GM04503 (cell line): ENCODE data around the gene DCDC2C.
"Not testable (repeated sequence)": the region's sequence is repeated elsewhere in the genome, so short reads cannot be mapped to it uniquely, and the experiment has no call there.

Source experiments
- DNase-seq: peaks from one replicate; pipeline ENCODE4 v3.0.0-alpha.2; 2012; ENCODE audit warnings: low read depth

DCDC2C gene

DNA sequence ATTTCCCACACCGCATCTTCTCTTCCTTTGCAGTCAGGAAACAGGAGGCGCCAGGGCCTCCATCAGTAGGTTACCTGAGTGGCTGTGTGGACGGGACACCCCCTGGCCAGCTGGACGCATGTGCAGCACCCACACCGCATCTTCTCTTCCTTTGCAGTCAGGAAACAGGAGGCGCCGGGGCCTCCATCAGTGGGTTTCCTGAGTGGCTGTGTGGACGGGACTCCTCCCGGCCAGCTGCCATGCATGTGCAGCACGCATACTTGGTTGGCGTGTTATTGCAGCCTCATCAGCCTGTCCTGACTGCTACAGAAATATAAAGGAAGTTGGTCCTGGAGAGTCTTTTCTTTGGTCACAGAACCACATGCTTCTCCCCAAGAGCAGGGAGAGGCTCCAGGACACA is 74.6 kb downstream of the DCDC2C start:
- no peak for DNase-seq

DNA sequence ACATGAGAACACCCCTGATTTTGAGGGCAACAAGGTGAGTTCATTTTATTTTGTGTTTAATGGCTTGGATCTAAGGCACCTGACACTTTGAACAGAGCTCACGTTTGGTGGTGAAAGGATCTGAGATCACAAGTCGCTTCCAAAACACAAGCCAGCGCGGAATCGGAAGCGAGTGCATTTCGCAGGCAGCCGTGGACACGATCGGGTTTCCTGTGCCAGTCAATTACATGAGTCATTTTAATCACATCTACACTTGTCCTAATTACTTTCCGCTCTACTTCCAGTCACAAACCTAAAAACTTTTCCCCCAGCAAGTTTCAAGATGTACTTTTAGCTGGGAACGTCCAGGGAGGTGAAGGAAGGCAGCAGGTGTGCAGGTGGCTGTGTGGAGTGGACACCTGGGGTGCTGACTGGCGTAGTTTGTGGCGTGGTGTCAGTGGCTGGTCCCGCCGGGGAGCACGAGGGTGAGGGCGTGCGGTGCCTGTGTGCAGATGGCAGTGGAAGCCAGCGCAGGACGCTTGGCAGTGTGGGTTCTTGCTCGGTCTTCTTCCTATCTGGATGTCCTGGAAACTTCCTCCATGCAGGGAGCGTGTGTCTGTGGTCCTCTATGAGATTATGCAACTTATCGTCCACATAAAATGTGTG is 75.6 kb downstream of the DCDC2C start:
- no peak for DNase-seq

DNA sequence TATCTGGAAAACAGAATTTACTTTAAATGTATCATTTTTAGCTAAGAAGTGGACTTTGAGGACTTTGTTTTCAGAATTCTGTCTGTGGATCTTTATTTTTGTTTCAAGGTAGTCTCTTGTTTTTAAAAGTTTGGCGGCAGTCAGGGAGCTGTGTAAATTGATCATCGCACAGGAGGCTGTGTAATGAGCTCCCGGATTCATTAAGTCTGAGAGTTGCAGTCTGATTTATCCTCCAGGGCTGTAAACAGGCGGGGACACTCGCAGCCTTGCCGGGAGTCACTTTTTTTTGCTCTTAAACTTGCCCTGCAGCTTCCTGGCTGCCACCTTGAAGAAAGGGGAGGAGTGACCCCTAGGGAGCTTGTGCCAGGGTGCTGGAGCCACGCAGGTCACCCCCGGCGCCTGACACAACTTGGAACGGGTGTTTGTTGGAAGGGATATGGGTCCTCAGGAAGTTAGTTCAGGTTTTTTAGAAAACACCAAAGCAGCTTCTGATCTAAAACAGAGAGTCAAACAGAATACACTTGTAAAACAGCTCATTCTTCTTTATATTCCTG is 76.2 kb downstream of the DCDC2C start:
- DNase-seq, result no peak

DNA sequence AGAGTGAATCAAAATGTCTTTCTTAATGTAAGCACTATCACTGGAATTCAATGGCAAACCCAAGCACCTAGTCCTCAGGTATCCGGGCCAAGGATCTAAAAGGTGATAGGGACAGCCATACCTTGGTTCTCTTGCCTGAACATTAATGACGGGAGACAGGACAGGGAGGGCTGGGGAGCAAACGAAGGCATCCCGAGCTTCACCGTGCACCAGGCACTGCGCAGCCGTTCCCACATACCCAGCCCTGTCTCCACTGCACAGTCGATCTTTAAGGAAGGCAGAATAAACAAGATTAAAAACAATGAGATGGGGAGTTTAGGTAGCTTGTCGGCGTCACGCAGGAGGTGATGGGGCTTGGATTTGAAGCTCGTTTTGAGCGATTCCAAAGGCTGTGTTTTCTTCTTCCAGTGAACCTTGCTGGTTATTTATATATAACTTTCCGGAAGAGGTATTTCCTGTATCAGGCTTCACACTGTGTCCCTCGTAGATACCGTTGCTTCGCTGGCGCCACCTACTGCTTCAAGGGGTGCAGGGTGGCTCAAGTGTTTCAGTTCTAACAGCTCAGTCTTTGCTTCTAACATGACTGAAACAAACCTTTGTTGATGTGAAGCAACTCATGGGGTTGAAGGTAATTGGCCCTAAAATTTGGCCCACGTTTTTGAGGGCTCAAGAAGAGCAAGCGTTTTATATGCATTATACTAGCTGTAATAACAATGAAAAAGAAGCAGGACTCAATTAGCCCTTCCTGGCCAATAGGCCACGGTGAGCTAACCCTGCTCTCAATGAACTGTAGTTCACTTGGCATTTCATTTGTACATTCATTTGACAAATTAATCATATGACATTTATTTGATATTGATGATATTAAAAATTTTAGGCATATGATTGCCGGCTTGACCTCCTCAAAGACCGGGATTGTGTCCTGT is 77.4 kb downstream of the DCDC2C start:
- DNase-seq, result no peak

DNA sequence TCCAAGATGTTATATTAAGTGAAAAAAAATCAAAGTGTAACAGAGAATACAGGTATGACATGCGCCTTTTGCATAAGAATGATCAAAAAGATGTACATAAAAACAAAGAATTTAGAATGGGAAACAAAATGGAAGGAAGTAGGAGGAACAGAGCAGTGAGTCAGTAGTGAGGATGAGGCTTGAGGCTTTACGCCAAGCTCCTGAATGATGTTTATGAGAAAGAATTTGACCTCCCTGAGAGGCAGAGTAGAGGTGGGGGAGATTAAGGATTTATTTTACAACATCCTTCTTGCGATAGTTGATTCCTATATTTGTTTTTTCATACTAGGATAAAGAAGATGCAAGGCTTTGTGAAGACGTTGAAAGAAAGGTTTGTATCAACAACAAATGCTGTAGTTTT is 81.4 kb downstream of the DCDC2C start:
- DNase-seq, result no peak

DNA sequence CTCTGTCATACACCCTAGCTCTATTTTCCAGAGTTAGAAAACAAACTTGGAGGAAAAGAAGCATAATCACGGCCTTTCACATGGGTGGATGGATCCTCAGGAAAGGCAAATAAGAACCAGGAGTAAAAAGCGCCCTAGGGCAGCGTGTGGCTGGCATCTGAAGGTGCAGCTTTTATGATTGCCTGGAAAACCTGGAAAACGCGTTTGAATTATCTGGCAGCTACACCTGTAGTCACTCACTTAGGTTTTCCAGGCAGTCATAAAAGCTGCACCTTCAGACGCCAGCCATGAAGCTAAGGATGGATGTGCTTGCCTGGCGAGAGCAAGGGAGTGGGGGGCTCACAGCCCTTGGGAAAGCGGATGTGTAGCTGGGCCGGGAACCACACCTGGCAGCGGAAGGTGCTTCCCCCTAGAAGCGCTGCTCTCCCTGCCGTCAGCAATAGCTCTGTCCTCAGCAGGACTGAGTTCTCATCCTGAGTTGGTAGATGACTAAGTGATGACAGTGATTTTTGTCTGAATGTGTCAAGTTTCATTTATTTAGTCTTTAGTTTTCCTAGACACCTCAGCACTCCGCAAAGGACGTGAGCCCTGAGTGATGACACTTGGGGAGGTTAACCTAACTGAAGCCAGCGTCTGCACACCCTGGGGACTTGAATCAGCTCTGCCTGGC is 82.0 kb downstream of the DCDC2C start:
- DNase-seq, result no peak

DNA sequence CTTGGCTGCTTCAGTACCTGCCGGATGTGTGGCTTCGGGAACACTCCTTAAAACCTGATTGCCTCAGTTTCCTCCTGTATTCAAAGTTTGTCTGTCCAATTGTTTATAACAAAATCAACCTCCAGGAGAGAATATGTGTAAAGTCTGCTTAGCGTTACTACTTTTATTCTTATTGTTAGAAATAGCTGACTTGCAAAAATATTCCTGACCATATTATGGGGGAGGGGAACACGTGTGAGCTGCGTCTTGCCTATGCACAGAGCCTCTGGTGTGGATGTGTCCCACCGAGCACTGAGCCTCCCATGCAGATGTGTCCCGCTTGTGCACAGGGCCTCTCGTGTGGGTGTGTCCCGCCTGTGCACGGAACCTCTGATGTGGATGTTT is 82.5 kb downstream of the DCDC2C start:
- no peak for DNase-seq

DNA sequence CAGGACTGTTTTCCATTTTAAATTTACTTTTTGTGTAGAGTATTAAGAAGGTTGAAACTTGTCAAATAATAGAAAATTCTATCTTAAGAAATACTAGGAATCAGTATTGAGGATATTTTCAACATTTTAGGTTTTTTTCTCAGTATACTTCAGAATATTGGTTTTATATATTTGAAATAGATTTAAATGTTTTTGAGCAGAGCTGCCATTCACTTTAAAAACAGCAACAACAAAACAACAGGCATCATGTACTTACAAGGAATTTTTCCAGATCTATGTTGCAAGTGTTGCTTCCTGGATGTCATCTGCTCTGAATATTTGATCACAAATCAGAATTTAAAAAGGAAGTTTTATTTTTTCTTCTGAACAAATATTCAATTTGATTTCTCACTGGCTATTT is 84.4 kb downstream of the DCDC2C start:
- no peak for DNase-seq

DNA sequence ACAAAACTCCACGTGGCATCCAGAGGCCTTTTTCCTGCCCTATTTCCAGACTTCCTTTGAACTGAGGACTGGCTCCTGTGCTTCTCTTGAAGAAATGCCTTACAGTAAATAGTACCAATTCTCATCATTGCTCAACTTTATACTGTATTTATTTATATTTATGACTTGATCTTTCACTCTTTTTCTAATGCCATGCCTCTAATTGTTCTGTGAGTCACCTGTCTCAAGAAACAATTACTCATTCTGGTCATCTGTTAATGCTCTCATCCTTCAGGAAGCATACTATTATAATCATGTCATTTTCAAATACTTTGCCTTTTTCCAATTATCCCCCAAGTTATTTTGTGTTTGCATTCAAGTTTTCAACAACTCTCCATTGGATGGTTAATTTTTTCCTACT is 85.9 kb downstream of the DCDC2C start:
- no peak for DNase-seq

DNA sequence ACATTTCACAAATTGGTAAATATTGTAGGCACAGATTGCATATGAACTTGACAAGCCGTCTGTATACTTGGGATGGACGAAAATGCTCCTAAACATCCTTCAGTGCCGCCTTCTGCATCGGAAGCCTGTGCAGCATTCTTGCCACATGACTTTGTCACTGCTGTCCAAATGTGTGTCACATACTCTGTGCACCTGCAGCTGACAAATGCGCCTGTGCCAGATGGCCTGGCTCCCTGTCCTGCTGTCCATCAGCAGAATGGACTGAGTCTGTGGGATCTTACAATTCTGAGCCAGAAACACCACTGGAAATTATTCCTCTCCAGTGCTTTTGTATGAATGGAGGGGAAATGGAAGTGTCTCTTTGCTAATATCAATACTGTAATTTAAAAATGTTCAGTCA is 89.9 kb downstream of the DCDC2C start:
- no peak for DNase-seq

DNA sequence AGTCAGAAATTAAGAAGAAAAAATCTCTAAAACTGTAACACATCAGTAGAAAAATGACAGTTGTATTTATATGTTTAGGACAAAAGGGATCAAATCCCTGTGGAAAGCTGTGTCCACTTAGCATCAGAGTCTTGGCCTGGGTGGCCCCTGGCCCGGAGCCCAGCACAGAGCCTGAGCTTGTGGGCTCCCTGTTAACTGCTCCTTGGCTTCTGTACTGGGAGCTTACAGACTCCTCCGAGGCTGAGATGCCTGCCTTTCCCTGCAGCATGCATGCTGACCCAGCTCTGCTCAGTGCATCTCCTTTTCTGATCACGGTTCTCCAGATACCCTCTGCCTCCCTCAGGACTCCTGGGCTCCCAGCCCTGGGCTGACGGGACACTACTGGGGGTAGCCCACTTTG is 98.1 kb downstream of the DCDC2C start:
- no peak for DNase-seq

DNA sequence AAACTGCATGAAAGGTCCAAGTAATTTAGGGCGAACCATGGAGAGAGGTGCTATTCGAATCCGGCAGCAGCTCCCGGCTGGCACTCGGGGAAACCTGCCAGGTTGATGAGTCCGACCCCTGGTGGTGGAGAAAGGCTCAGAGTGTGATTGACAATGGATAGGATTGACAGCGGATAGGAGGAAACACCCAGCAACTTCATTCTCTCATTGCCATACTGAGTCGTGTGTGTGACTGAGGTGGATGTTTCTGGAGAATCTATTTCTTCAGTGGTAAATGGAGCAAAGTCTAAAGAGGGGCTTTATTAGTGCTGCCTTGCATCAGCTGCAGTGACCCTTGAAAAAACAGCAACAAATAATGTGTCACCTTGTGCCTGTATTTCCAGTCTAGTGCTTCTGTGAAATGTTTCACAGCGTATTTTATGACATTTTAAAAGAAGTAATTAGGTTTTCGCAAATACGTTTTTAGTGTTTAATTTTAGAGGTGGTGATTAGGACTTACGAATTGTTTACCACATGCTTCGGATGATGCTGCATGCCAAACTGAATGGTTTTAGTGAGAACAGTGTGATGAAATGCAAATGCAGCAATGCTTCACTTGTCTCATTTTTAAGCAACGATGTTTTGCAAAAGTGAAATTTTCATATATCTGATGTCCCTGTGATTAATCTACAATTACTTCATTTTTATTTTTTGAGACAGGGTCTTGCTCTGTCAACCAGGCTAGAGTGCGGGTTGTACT is 102.0 kb downstream of the DCDC2C start:
- no peak for DNase-seq

DNA sequence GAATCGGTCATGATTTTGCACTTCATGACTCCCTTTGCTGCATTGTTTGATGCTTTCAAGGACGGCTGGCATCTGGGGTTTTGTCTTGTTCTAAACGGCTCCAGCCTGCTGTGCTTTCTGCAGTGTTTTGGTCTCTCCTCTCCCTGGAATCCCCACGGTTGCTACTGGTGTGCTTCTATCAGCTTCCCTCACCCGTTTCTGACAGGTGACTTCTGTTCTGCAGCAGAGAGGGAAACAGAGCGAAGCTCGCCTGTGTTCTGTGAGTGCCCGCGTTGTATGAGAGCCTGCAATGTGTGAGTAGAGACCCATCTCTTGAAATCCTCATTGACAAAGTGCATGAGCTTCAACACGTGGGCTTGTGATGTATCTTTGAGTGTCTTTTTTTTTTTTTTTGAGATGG is 102.8 kb downstream of the DCDC2C start:
- no peak for DNase-seq

DNA sequence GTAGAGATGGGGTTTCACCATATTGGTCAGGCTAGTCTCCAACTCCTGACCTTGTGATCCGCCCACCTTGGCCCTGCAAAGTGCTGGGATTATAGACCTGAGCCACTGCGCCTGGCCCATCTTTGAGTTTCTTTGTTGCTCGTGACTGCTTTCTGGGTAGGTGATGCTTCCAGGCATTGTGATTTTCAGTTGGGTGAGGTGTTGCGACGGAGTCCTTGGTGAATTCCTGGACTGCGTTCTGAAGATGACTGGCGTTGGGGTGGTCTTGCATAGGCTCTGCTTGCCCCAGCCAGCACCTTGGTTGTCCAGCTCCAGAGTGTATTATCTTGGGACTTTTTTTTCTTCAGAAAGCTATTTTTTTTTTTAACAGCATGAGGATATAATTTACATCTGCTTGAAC is 103.4 kb downstream of the DCDC2C start:
- no peak for DNase-seq

DNA sequence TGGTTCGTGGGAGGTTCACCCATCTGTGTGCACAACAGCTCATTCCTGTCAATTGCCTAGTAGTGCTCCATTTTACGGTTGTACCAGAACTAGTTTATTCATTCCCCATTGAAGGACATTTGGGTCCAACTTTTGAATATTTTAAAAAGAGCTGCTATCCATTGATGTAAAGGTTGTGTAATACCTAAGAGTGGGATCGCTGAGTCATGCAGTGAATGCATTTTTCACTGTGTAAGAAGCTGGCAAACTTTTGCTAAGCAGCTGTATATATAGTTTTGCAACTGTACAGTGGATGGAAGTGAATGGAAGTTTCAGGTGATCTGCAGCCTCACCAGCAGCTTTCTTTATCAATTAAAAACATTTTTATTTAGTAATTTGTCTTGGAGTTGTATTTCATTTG is 104.5 kb downstream of the DCDC2C start:
- no peak for DNase-seq

DNA sequence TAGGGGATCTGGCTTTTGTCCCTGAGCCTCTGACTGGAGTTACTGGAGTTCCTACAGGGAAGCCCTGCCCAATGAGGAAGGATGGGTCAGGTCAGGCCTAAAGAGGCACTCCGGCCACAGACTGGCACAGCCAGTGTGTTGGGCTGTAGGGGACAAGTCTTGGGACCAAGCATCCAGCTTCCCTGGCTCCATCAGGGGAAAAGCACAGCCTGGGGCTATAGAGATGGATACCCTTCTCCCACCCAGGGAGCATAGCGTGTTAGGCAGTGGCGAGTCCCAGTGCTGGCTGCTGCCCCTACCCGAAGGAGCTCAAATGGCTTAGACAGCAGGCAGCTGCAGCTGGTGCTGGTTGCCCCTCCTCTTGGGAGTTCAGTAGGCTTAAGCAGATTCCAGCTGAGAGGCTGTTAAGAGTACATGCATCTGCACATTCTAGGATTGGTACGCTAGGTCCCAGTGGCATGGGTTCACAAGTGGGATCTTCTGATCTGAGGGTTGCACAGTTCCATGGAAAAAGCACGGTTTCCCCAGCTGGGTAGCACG is 111.4 kb downstream of the DCDC2C start:
- no peak for DNase-seq

DNA sequence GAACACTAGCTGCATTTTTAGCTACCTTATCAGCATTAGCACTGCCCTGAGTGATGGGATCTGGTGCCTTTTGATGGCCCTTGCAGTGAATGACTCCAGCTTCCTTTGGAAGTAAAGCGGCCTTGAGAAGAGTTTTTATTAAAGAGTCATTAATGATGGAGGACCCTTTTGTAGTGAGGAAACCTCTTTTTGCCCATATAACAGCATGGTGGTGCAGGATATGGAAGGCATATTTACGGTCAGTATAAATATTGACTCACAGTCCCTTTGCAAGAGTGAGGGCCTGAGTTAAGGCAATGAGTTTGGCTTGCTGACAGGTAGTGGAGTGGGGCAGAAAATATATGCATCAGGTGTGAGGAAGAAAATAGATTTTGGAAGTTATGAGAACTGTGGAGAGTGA is 113.8 kb downstream of the DCDC2C start:
- DNase-seq, result not testable (repeated sequence)

DNA sequence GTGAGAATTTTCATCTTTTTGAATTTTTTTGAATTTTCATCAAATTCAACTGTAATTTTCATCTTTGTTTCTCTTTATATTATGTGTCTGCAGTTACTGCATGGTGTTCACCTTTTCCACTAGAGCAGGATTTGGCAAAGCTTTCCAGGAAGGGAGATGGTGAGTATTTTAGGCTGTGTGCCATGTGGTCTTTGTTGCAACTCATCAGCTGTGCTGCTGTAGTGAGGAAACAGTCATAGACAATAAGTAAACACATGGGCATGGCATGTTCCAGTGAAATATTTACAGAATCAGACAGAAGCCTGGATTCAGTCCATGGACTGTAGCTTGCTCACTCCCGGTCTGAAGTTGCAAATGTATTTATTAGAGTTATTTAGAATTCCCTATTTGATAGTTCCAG is 120.4 kb downstream of the DCDC2C start:
- DNase-seq, result no peak

DNA sequence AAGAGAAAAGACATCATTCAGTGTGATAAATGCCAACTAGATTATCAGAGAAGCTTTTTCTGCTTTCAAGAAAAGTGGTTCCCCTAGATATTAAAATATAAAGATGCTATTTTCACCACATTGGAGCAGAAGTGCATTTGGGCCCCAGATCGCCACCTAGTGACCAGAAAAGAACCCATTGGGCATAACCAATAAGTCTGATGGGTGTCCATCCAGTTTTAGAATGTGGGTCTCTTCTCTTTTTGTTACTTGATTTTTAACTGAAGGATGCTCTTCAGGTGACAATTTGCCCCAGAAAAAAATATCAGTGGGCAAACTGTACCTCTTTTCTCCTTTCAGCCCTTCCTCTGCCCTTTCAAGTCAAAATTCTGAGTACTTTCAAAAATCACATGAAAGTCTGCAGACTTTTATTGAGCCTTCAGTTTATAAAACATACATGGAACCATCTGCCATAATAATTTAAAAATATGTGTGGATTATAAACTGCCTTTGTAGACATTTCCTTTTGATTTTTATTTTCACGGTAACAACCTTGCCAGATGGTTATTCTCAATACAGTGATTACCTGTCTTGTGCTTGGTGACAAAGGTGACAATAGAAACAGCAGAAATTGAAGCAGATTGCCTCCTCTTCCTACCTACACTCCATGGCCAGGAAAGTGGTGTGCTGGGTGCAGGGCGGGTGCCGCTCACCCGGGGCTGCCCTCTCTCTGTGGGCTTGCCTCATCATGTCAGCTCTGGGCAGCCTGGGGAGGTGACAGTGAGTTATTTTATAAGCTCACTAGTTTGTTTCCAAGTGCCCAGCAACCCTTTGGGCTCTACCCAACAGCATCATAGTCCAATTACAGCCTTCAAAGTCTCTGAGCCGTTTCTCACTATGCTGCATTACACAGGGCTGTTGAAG is 124.5 kb downstream of the DCDC2C start:
- DNase-seq, result no peak

DNA sequence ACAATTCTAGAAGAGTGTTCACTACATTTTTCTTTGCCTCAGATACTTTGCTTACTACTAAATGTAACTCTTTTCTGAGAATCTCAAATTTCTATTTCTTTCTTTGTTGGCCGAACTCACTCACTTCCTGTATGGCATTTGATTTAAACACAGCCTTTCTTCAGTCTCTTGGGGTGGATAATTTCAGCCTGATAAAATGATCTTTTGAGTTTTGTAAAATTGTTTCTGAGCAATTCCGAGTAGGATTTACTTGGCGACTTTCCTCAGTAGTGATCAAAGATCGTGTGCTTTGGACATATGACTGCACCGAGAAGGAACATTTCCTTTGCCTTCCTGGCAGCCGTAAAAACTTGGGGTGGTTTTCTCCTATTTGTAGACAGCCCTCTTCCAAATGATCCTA is 127.4 kb downstream of the DCDC2C start:
- DNase-seq, result no peak

DNA sequence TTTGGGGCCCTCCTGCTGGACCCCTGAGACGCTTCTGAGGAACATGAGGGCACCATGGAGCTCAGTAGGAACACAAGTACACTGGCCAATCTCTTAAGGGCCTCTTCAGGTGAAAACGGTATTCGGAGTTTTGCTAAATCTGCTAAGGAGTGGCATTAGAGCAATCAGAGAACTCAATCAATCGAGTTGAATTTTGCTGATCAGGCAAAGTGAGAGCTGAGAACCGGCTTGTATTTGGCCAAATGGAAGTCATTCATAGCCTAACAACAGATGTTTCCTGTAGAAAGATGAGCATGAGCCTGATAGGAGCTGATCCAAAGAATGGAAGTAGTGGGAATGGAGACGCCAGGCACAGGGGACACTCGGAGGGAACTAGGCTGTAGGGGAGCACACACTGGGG is 133.7 kb downstream of the DCDC2C start:
- no peak for DNase-seq
